HG02623 (cell line): ENCODE measurements around the gene SLC26A9.

ENCODE experiments used
- ATAC-seq: cut with Tn5 transposase; IDR thresholded peaks from one replicate; pipeline ENCODE4 v1.9.1; 2021; ENCODE audit warnings: moderate library complexity; ENCODE audit not compliant: unreplicated experiment

SLC26A9 gene

GRCh38 chr1:205943245-205943644 lies at the start of gene SLC26A9:
Gene SLC26A9 (minus strand): TSS chr1:205943456. CDS start chr1:205935820, 7,636 bp downstream.
- no peak for ATAC-seq

- ATAC-seq, result no peak
These were observed 49.1 kb upstream of the SLC26A9 start for GRCh38 chr1:205992218-205992882.

GRCh38 chr1:205991237-205991636 lies 48.0 kb upstream of the SLC26A9 start:
- no peak for ATAC-seq

- no peak for ATAC-seq
These were observed 47.0 kb upstream of the SLC26A9 start for GRCh38 chr1:205990226-205990625.

- no peak for ATAC-seq
These were observed 46.5 kb upstream of the SLC26A9 start for GRCh38 chr1:205989786-205990185.

GRCh38 chr1:205988585-205988995 lies 45.3 kb upstream of the SLC26A9 start:
- ATAC-seq, result no peak

- no peak for ATAC-seq
These were observed 43.6 kb upstream of the SLC26A9 start for GRCh38 chr1:205986861-205987260.

- ATAC-seq, result no peak
These were observed 43.0 kb upstream of the SLC26A9 start for GRCh38 chr1:205986292-205986691.

GRCh38 chr1:205985330-205986005 lies 42.2 kb upstream of the SLC26A9 start:
- no peak for ATAC-seq

GRCh38 chr1:205983925-205984725 lies 40.9 kb upstream of the SLC26A9 start:
- ATAC-seq, result no peak

GRCh38 chr1:205981257-205981656 lies 38.0 kb upstream of the SLC26A9 start:
- ATAC-seq, result no peak

GRCh38 chr1:205980237-205980870 lies 37.1 kb upstream of the SLC26A9 start:
- ATAC-seq, result no peak

- ATAC-seq, result no peak
These were observed 36.0 kb upstream of the SLC26A9 start for GRCh38 chr1:205979301-205979700.

GRCh38 chr1:205978676-205979075 lies 35.4 kb upstream of the SLC26A9 start:
- no peak for ATAC-seq

GRCh38 chr1:205977402-205978014 lies 34.3 kb upstream of the SLC26A9 start:
- peak; percentile 45 for ATAC-seq

GRCh38 chr1:205976708-205977401 lies 33.6 kb upstream of the SLC26A9 start:
- ATAC-seq, result no peak

- ATAC-seq, result no peak
These were observed 32.8 kb upstream of the SLC26A9 start for GRCh38 chr1:205976036-205976435.

- ATAC-seq, result no peak
These were observed 32.2 kb upstream of the SLC26A9 start for GRCh38 chr1:205975387-205975998.

- ATAC-seq, result no peak
These were observed 31.5 kb upstream of the SLC26A9 start for GRCh38 chr1:205974712-205975111.
